ENCODE data around the gene SLC35E1. TPM values are rescaled to one million over a fixed set of nuclear protein-coding genes. Genes with fewer than 3 reads are reported as not detected.

Gene SLC35E1
- total and polyA plus RNA-seq, 2 experiments from 2014 or later: 17.0 to 30.3 TPM

GRCh38 chr19:16581971-16582343 is 9.7 kb upstream of the SLC35E1 start:
- Mint-ChIP-seq H3K27me3 (ENCODE audit: insufficient read depth, low read depth, poor library complexity) (peaks cover 2% of the 10 kb centered on the region), H3K27ac (peak overlapping the region; percentile 90), H3K9me3 (no peaks in the 10 kb centered on the region), H3K4me3 (no peak overlapping the region), H3K4me1 (peaks cover 41% of the 10 kb centered on the region), H3K36me3 (ENCODE audit: low read depth) (peaks cover 6% of the 10 kb centered on the region; the same call in 2 of the 3 replicates)
- H3K79me2 ChIP-seq (replicated peaks; ENCODE audit: insufficient read depth): peaks cover 89% of the 10 kb centered on the region
- no peaks in the 10 kb centered on the region for H3K9me2 ChIP-seq (ENCODE audit: insufficient read depth)
- H3F3A ChIP-seq (replicated peaks; ENCODE audit: low read depth): peaks cover 10% of the 10 kb centered on the region; the same call in 1 of the 2 replicates
- no peak overlapping the region for H3K4me2 ChIP-seq
- H3K27ac ChIP-seq (ENCODE audit: low read depth): no peak overlapping the region; the same call in 1 of the 2 replicates
- DNase-seq (ENCODE audit: low spot score) (no peak), ATAC-seq (no peak)
- no peak for TF ChIP-seq CTCF (conservative IDR thresholded peaks at IDR 0.05; ENCODE audit: low read depth in 2 of 2)
- H3K27me3 ChIP-seq (ENCODE audit: insufficient read depth): no peaks in the 10 kb centered on the region
- H3K4me1 ChIP-seq (ENCODE audit: insufficient read depth): peaks cover 28% of the 10 kb centered on the region
- no peak overlapping the region for H3K4me3 ChIP-seq
- H3K36me3 ChIP-seq (ENCODE audit: insufficient read depth): no peaks in the 10 kb centered on the region; the same call in 1 of the 2 replicates
- peaks cover 27% of the 10 kb centered on the region for H4K20me1 ChIP-seq (replicated peaks; ENCODE audit: insufficient read depth)
- H2AFZ ChIP-seq: no peak overlapping the region

DNA sequence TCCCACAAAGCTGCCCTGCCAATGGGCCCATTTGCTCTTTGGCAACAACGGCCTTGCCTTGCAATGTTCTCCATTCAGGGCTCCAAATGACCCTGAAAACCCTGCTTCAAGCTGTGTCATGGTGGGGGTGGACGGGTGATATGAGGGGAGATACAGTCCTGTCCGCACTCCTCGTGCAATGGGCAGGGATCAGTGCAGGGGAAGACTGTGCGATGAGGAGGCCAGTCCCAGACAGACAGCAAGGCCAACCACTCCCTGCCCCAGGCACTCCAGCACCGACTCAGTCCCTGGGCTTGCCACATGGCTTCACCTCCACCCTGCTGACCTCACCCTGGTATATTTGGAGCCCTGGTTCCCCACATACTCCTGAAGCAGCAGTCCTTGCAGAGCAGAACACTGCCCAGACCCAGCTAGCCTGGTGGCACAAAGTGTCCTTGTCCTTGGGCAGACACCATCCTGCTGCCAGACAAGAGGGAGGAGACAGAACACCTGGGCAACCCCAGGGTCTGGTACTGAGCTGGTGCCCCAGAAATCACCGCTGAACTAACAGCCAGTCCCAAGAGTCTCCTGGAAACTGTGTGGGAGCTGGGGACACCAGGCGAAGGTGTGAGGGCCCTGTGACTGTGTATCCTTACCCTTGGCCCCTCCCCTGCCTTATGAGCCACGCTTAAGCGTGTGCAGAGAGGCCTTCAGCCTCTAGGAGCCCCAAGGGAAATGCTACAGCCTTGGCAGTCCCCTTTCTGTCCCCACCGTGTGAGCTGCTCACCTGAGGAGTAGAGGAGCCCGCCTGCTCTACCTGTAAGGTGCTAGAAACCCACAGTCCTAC is 9.1 kb upstream of the SLC35E1 start:
- H2AFZ ChIP-seq: no peak overlapping the region
- no peaks in the 10 kb centered on the region for H3K9me2 ChIP-seq (ENCODE audit: insufficient read depth)
- peak overlapping the region; percentile 90 for H3K27ac Mint-ChIP-seq
- peaks cover 8% of the 10 kb centered on the region for H3K36me3 Mint-ChIP-seq (ENCODE audit: low read depth)
- H3K4me1 Mint-ChIP-seq: peaks cover 35% of the 10 kb centered on the region
- no peak overlapping the region for H3K4me3 Mint-ChIP-seq
- H3K27me3 ChIP-seq (ENCODE audit: insufficient read depth): no peaks in the 10 kb centered on the region
- H3K4me2 ChIP-seq: no peak overlapping the region
- no peak overlapping the region for H3K4me3 ChIP-seq
- peaks cover 10% of the 10 kb centered on the region; the same call in 1 of the 2 replicates for H3F3A ChIP-seq (replicated peaks; ENCODE audit: low read depth)
- no peaks in the 10 kb centered on the region for H3K9me3 Mint-ChIP-seq
- peaks cover 23% of the 10 kb centered on the region for H4K20me1 ChIP-seq (replicated peaks; ENCODE audit: insufficient read depth)
- DNase-seq (ENCODE audit: low spot score) (no peak), ATAC-seq (no peak)
- peaks cover 28% of the 10 kb centered on the region for H3K4me1 ChIP-seq (ENCODE audit: insufficient read depth)
- H3K27ac ChIP-seq (ENCODE audit: low read depth): no peak overlapping the region; the same call in 1 of the 2 replicates
- peaks cover 2% of the 10 kb centered on the region for H3K27me3 Mint-ChIP-seq (ENCODE audit: insufficient read depth, low read depth, poor library complexity)
- H3K79me2 ChIP-seq (replicated peaks; ENCODE audit: insufficient read depth): peaks cover 83% of the 10 kb centered on the region
- H3K36me3 ChIP-seq (ENCODE audit: insufficient read depth): no peaks in the 10 kb centered on the region; the same call in 1 of the 2 replicates
- TF ChIP-seq, protein P1, sequence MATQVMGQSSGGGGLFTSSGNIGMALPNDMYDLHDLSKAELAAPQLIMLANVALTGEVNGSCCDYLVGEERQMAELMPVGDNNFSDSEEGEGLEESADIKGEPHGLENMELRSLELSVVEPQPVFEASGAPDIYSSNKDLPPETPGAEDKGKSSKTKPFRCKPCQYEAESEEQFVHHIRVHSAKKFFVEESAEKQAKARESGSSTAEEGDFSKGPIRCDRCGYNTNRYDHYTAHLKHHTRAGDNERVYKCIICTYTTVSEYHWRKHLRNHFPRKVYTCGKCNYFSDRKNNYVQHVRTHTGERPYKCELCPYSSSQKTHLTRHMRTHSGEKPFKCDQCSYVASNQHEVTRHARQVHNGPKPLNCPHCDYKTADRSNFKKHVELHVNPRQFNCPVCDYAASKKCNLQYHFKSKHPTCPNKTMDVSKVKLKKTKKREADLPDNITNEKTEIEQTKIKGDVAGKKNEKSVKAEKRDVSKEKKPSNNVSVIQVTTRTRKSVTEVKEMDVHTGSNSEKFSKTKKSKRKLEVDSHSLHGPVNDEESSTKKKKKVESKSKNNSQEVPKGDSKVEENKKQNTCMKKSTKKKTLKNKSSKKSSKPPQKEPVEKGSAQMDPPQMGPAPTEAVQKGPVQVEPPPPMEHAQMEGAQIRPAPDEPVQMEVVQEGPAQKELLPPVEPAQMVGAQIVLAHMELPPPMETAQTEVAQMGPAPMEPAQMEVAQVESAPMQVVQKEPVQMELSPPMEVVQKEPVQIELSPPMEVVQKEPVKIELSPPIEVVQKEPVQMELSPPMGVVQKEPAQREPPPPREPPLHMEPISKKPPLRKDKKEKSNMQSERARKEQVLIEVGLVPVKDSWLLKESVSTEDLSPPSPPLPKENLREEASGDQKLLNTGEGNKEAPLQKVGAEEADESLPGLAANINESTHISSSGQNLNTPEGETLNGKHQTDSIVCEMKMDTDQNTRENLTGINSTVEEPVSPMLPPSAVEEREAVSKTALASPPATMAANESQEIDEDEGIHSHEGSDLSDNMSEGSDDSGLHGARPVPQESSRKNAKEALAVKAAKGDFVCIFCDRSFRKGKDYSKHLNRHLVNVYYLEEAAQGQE (IDR thresholded peaks at IDR 0.05; ENCODE audit: unreplicated experiment): no peak
- TF ChIP-seq NANOG (IDR thresholded peaks at IDR 0.05; ENCODE audit: borderline replicate concordance) (no peak), ZNF114 (CRISPR knock-in tag; IDR thresholded peaks at IDR 0.05) (no peak), JUNB (IDR thresholded peaks at IDR 0.05; ENCODE audit: unreplicated experiment) (no peak), CREB1 (CRISPR knock-in tag; IDR thresholded peaks at IDR 0.05; ENCODE audit: low read depth) (no peak), EZH2 (IDR thresholded peaks at IDR 0.05; ENCODE audit: low read depth, unreplicated experiment) (no peak), ZNF331 (CRISPR knock-in tag; IDR thresholded peaks at IDR 0.05; ENCODE audit: low read depth) (no peak), STAT1 (IDR thresholded peaks at IDR 0.05; ENCODE audit: unreplicated experiment) (no peak), CTCF (conservative IDR thresholded peaks at IDR 0.05; ENCODE audit: low read depth in 2 of 2) (no peak), EZH2phosphoT487 (IDR thresholded peaks at IDR 0.05; ENCODE audit: unreplicated experiment) (no peak), POLR2AphosphoS5 (IDR thresholded peaks at IDR 0.05; ENCODE audit: low read depth) (no peak)
- TF ChIP-seq, protein P2, sequence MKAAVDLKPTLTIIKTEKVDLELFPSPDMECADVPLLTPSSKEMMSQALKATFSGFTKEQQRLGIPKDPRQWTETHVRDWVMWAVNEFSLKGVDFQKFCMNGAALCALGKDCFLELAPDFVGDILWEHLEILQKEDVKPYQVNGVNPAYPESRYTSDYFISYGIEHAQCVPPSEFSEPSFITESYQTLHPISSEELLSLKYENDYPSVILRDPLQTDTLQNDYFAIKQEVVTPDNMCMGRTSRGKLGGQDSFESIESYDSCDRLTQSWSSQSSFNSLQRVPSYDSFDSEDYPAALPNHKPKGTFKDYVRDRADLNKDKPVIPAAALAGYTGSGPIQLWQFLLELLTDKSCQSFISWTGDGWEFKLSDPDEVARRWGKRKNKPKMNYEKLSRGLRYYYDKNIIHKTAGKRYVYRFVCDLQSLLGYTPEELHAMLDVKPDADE (IDR thresholded peaks at IDR 0.05): no peak
